HG02884 (cell line): Measurements from ENCODE around the gene ZDHHC23.
A peak's percentile ranks its signal among the peaks of the same experiment; 100 is the strongest.

Experiments
- ATAC-seq: cut with Tn5 transposase; IDR thresholded peaks from one replicate; pipeline ENCODE4 v1.9.1; 2021; ENCODE audit warnings: mild to moderate bottlenecking, moderate library complexity; ENCODE audit not compliant: unreplicated experiment

Gene ZDHHC23

GRCh38 chr3:113947372-113948014, at the start of gene ZDHHC23:
Gene ZDHHC23 (plus strand): TSS chr3:113948013. CDS start chr3:113948803, 790 bp downstream.
- ATAC-seq, result peak; percentile 72

- ATAC-seq, result no peak
Measured at GRCh38 chr3:113898892-113899291, 48.9 kb upstream of the ZDHHC23 start.

GRCh38 chr3:113906568-113907140, 41.2 kb upstream of the ZDHHC23 start:
- no peak for ATAC-seq

GRCh38 chr3:113908133-113908532, 39.7 kb upstream of the ZDHHC23 start:
- no peak for ATAC-seq

GRCh38 chr3:113910966-113911365, 36.8 kb upstream of the ZDHHC23 start:
- ATAC-seq, result no peak

- peak; percentile 99 for ATAC-seq
Measured at GRCh38 chr3:113912552-113913236, 35.1 kb upstream of the ZDHHC23 start.

GRCh38 chr3:113914646-113915045, 33.2 kb upstream of the ZDHHC23 start:
- ATAC-seq, result no peak

GRCh38 chr3:113927556-113927955, 20.3 kb upstream of the ZDHHC23 start:
- no peak for ATAC-seq

DNA sequence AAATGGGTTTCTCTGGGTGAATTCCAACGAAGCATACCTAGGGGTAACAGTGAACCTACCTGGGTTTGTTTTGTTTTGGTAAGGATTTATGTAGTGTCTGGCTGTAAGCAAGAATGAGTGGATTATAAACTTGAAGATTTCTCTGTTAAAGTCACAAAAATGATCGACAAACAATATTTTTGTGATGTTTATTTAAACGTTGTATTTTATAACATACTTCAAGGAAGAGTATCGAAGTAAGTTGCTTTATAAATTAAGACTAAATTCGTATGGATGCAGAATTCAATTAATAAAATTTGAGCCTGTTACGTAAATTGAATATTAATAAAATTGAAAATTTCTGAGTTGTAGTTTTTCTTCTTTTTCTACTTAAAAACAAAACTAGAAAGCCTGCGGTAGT, 982 bp upstream of the ZDHHC23 start:
- ATAC-seq, result no peak

GRCh38 chr3:113948015-113948917, 453 bp downstream of the ZDHHC23 start:
- peak; percentile 45 for ATAC-seq

DNA sequence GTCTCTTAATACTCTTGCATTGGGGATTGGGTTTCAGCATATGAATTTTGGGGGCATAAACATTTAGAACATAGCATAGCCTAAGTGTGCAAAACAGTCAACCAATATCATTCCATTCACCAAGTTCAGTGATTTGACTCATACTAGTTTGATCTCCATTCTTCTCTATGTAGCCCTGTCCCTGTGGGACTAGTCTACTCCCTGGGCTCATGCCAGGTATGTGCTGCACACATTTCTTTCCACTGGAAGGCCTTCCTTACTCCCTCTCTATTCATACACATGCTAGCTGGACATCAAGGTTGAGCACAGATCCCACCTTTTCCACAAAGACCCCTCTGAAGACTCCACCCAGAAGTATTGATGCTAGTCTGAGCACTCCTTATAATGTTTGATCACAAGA, 5.1 kb downstream of the ZDHHC23 start:
- ATAC-seq, result no peak

DNA sequence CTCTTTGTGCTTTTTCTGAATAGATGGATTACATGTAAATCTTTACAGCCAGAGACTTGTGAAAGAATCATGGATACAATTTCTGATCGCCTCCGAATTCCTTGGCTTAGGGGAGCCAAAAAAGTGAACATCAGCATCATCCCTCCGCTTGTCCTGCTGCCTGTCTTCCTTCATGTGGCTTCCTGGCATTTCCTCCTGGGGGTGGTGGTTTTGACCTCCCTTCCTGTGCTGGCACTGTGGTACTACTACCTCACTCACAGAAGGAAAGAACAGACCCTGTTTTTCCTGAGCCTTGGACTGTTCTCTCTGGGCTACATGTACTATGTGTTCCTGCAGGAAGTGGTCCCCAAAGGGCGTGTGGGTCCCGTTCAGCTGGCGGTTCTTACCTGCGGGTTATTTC, 5.9 kb downstream of the ZDHHC23 start:
- no peak for ATAC-seq

GRCh38 chr3:113954091-113954685, 6.4 kb downstream of the ZDHHC23 start:
- no peak for ATAC-seq

GRCh38 chr3:113963879-113964278, 16.1 kb downstream of the ZDHHC23 start:
- no peak for ATAC-seq

GRCh38 chr3:113966172-113966571, 18.4 kb downstream of the ZDHHC23 start:
- ATAC-seq, result no peak

DNA sequence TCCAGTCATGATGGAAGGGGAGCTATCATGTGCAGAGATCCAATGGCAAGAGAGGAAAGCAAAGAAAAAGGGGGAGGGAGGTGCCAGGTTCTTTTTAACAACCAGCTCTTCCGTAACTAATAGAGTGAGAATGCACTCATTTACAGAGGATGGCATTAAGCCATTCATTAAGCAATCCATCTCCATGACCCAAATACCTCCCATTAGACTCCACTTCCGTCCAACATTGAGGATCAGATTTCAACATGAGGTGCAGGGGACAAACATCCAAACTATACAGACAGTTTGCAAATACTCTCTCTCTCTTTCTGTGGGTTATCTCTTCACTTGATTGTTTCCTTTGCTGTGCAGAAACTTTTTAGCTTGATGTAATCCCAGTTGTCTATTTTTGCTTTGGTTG, 21.2 kb downstream of the ZDHHC23 start:
- ATAC-seq, result no peak

DNA sequence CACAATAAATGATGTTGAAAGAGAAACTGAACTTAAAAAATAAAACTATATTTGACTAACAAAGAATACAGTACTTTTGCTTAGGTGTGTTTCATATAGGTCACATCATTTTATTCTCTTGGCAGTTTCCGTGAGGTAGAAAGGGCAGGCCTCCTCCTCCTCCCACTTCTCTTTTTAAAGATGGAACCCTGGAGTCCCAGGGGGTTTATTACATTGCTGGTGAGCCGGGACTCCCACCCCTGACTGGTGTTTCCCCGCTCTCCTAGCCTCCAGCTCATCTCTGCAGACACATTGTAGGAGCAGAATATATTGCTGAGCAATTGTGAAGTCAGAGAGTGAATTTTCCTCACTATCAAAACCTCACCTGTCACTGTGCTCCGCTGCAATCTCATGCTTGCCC, 30.0 kb downstream of the ZDHHC23 start:
- ATAC-seq, result no peak

- ATAC-seq, result no peak
Measured at GRCh38 chr3:113979916-113980315, 32.1 kb downstream of the ZDHHC23 start.

DNA sequence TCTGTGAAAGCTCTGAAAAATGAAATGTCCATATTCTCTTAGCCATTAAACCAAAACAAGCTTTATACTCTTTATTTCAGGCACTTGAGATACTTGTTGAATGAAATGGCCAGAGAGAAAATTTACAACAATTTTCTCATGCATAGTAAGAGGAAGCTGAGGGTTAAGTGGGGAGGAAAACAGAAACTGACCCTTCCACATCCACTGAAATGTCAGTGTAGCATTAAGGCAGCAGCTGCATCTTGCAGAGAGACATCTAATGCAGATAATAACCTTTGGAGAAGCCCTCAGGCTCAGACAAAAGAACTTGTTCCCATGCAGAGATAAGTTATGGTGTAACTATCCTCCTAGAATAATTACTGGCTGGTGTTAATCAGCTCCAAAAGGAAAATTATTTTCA, 34.0 kb downstream of the ZDHHC23 start:
- no peak for ATAC-seq

- ATAC-seq, result no peak
Measured at GRCh38 chr3:113983544-113983943, 35.7 kb downstream of the ZDHHC23 start.

- peak; percentile 52 for ATAC-seq
Measured at GRCh38 chr3:113985541-113985940, 37.7 kb downstream of the ZDHHC23 start.
